Neural crest cell (in vitro differentiated cells): ENCODE measurements around the gene CDC42BPA. TPM values are rescaled to one million over a fixed set of nuclear protein-coding genes. Genes with fewer than 3 reads are reported as not detected.

Experiments
- DNase-seq: peaks from one replicate; pipeline ENCODE4 v3.0.0; 2021; ENCODE audit warnings: low read depth, mixed read lengths, low spot score
- H3K27ac Mint-ChIP-seq: one replicate; pipeline ENCODE4 v1.8.0; 2021; ENCODE audit warnings: mild to moderate bottlenecking, mixed read lengths; ENCODE audit not compliant: unreplicated experiment
- H3K27me3 Mint-ChIP-seq: 2 replicates; pipeline ENCODE4 v1.8.0; 2021; ENCODE audit warnings: low read depth, mild to moderate bottlenecking, mixed read lengths
- H3K36me3 Mint-ChIP-seq: 2 replicates; pipeline ENCODE4 v1.8.0; 2021; ENCODE audit warnings: low read depth, mild to moderate bottlenecking, mixed read lengths
- H3K4me1 Mint-ChIP-seq: 2 replicates; pipeline ENCODE4 v1.8.0; 2021; ENCODE audit warnings: mixed read lengths
- H3K4me3 Mint-ChIP-seq: one replicate; pipeline ENCODE4 v1.8.0; 2021; ENCODE audit warnings: mild to moderate bottlenecking, mixed read lengths
- H3K9me3 Mint-ChIP-seq: 2 replicates; pipeline ENCODE4 v1.8.0; 2021; ENCODE audit warnings: mixed read lengths
- CTCF ChIP-seq: fragments of 200-600 bp; sonication (generic); conservative IDR thresholded peaks from 2 replicates; pipeline ENCODE4 v1.5.0; 2021; ENCODE audit warnings: antibody characterized with exemption, mild to moderate bottlenecking
- total RNA-seq: library from RNA; stranded (reverse); gene quantifications from 2 replicates; pipeline ENCODE4 v1.2.1, GENCODE V29; 2021

The CDC42BPA gene
- total RNA-seq, 1 donor from 2014 or later = 35.6 TPM

GRCh38 chr1:227092069-227092468 is 226.2 kb downstream of the CDC42BPA start:
- Mint-ChIP-seq H3K9me3 (peaks cover 1% of the 10 kb centered on the region), H3K36me3 (peaks cover 19% of the 10 kb centered on the region), H3K27me3 (no peaks in the 10 kb centered on the region), H3K4me3 (no peak overlapping the region), H3K4me1 (no peaks in the 10 kb centered on the region), H3K27ac (no peak overlapping the region)
- TF ChIP-seq CTCF = no peak
- no peak for DNase-seq

- no peak overlapping the region for H3K4me3 Mint-ChIP-seq
- peaks cover 61% of the 10 kb centered on the region for H3K36me3 Mint-ChIP-seq
- DNase-seq = no peak
- no peaks in the 10 kb centered on the region for H3K4me1 Mint-ChIP-seq
- peaks cover 15% of the 10 kb centered on the region for H3K9me3 Mint-ChIP-seq
- no peak overlapping the region for H3K27ac Mint-ChIP-seq
- no peak for TF ChIP-seq CTCF
- H3K27me3 Mint-ChIP-seq = no peaks in the 10 kb centered on the region
Measured at GRCh38 chr1:227086636-227087035, 231.7 kb downstream of the CDC42BPA start.

- peaks cover 59% of the 10 kb centered on the region for H3K36me3 Mint-ChIP-seq
- H3K4me3 Mint-ChIP-seq = no peak overlapping the region
- peaks cover 15% of the 10 kb centered on the region for H3K9me3 Mint-ChIP-seq
- no peaks in the 10 kb centered on the region for H3K27me3 Mint-ChIP-seq
- no peak overlapping the region for H3K27ac Mint-ChIP-seq
- H3K4me1 Mint-ChIP-seq = no peaks in the 10 kb centered on the region
- no peak for TF ChIP-seq CTCF
- no peak for DNase-seq
Measured at GRCh38 chr1:227082999-227083746, 235.1 kb downstream of the CDC42BPA start.

DNA sequence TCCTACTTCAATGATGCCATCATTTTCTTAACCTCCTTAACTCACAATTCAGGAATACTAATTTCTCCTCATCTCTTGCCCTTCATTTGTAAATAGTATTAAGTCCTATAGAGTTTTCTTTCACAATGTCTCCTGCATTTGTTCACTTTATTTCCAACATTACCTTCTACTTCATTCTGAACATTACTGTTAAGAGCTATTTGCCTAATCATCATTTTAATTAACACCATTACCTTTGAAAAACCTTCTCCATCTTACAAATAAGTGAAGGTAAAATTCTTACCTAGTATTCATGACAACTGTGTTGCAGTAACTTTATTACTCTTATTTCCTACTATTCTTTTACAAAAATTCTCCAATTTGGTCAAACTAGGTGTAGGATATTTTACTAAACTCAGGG is 240.5 kb downstream of the CDC42BPA start:
- Mint-ChIP-seq H3K9me3 (peaks cover 1% of the 10 kb centered on the region), H3K4me1 (no peaks in the 10 kb centered on the region), H3K27ac (no peak overlapping the region), H3K36me3 (peaks cover 13% of the 10 kb centered on the region), H3K4me3 (no peak overlapping the region), H3K27me3 (no peaks in the 10 kb centered on the region)
- no peak for TF ChIP-seq CTCF
- no peak for DNase-seq

DNA sequence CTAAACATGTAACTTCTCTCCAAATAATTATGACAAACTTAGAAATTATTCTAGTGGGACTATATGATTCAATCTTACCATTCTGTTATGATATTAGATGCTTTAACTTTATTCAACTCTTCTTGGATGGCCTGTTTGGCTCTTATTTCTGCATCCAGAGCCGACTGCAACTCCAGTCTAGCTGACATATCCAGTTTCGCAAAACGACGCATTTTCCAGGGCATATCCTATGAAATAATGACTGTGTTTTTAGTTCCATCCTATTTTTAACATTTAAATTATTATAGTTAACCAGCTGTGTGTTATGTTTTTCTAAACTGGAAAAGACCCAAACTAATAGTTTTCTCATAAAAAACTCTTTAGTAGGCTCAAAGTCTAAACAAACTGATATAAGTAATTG is 244.5 kb downstream of the CDC42BPA start:
- no peaks in the 10 kb centered on the region for H3K4me1 Mint-ChIP-seq
- no peak for DNase-seq
- no peaks in the 10 kb centered on the region for H3K27me3 Mint-ChIP-seq
- no peak for TF ChIP-seq CTCF
- H3K36me3 Mint-ChIP-seq = peaks cover 6% of the 10 kb centered on the region
- no peak overlapping the region for H3K4me3 Mint-ChIP-seq
- H3K27ac Mint-ChIP-seq = no peak overlapping the region
- no peaks in the 10 kb centered on the region for H3K9me3 Mint-ChIP-seq
